Left ventricle myocardium superior (tissue), 1 donor: ENCODE results near the gene GSK3B. TPM values are rescaled to one million over a fixed set of nuclear protein-coding genes. Genes with fewer than 3 reads are reported as not detected.
"Not testable (repeated sequence)": the region's sequence is repeated elsewhere in the genome, so short reads cannot be mapped to it uniquely, and the experiment has no call there.

Source experiments
- ATAC-seq: fragments of 200-7000 bp; cut with Tn5 transposase; one replicate; pipeline ENCODE4 v1.9.1; 2020; ENCODE audit warnings: mild to moderate bottlenecking, moderate library complexity
- DNase-seq: peaks from one replicate; pipeline ENCODE4 v3.0.0-alpha.2; 2020
- intact Hi-C: fragments of 100-400 bp; cut with micrococcal nuclease; formaldehyde crosslinking; loops from one replicate; pipeline ENCODE4 v1.11.0; 2022
- total RNA-seq: library from RNA; stranded (reverse); fragmentation: NEBNext Ultra II Directional; extraction: Animal tissue kit (Norgen Biotek cat#: 25700); gene quantifications from one replicate; pipeline ENCODE4 v1.2.1, GENCODE V29; 2021
- donor health status: DM: no; HTN: yes; CAD: no; lungs with severe emphysema.

Gene GSK3B
- total RNA-seq, 1 donor from 2014 or later = 45.7 TPM

- ATAC-seq (peak; percentile 69), DNase-seq (no peak)
- intact Hi-C loops = no loop called here
These were observed 65.8 kb downstream of the GSK3B start for GRCh38 chr3:120028271-120029047.

GRCh38 chr3:120027226-120027625, 67.0 kb downstream of the GSK3B start:
- no peak for ATAC-seq
- DNase-seq = no peak
- intact Hi-C loops = no loop called here

- intact Hi-C loops = no loop called here
- DNase-seq (no peak), ATAC-seq (no peak)
These were observed 68.7 kb downstream of the GSK3B start for GRCh38 chr3:120025520-120025919.

- intact Hi-C loops = no loop called here
- no peak for ATAC-seq
- DNase-seq = no peak
These were observed 70.1 kb downstream of the GSK3B start for GRCh38 chr3:120024103-120024502.

- intact Hi-C loops = no loop called here
- DNase-seq = no peak
- no peak for ATAC-seq
These were observed 71.5 kb downstream of the GSK3B start for GRCh38 chr3:120022729-120023128.

GRCh38 chr3:120021523-120021922, 72.7 kb downstream of the GSK3B start:
- DNase-seq (no peak), ATAC-seq (no peak)
- intact Hi-C loops = no loop called here

- DNase-seq (no peak), ATAC-seq (no peak)
- intact Hi-C loops = no loop called here
These were observed 75.9 kb downstream of the GSK3B start for GRCh38 chr3:120018299-120018698.

GRCh38 chr3:120017692-120018091, 76.6 kb downstream of the GSK3B start:
- no peak for ATAC-seq
- DNase-seq = no peak

GRCh38 chr3:120013481-120013880, 80.8 kb downstream of the GSK3B start:
- ATAC-seq = peak; percentile 61
- DNase-seq = no peak
- intact Hi-C loops = no loop called here

More at GRCh38 chr3:120017692-120018091, 76.6 kb downstream of the GSK3B start:
- intact Hi-C loops = no loop called here

- ATAC-seq, DNase-seq, intact Hi-C loops: not testable (repeated sequence)
These were observed 88.5 kb downstream of the GSK3B start for GRCh38 chr3:120005741-120006140.

- ATAC-seq, DNase-seq, intact Hi-C loops: not testable (repeated sequence)
These were observed 90.2 kb downstream of the GSK3B start for GRCh38 chr3:120004008-120004498.

- DNase-seq (no peak), ATAC-seq (no peak)
- intact Hi-C loops = no loop called here
These were observed 96.1 kb downstream of the GSK3B start for GRCh38 chr3:119998166-119998565.

GRCh38 chr3:119990888-119991287, 103.4 kb downstream of the GSK3B start:
- intact Hi-C loops = no loop called here
- DNase-seq (no peak), ATAC-seq (no peak)

GRCh38 chr3:119989981-119990655, 104.1 kb downstream of the GSK3B start:
- intact Hi-C loops = no loop called here
- ATAC-seq (no peak), DNase-seq (no peak)

GRCh38 chr3:119986812-119987211, 107.4 kb downstream of the GSK3B start:
- ATAC-seq, DNase-seq, intact Hi-C loops: not testable (repeated sequence)

GRCh38 chr3:119981386-119981785, 112.9 kb downstream of the GSK3B start:
- ATAC-seq = no peak
- intact Hi-C loops = no loop called here
- DNase-seq = no peak

- ATAC-seq = peak; percentile 76
- intact Hi-C loops = no loop called here
- DNase-seq = peak; percentile 47
These were observed 115.6 kb downstream of the GSK3B start for GRCh38 chr3:119978554-119979208.

- ATAC-seq = peak; percentile 78
- intact Hi-C loops = no loop called here
- no peak for DNase-seq
These were observed 116.9 kb downstream of the GSK3B start for GRCh38 chr3:119977353-119977752.

GRCh38 chr3:119976214-119976613, 118.0 kb downstream of the GSK3B start:
- DNase-seq = no peak
- intact Hi-C loops = no loop called here
- ATAC-seq = no peak

- DNase-seq (no peak), ATAC-seq (no peak)
- intact Hi-C loops = no loop called here
These were observed 119.6 kb downstream of the GSK3B start for GRCh38 chr3:119974656-119975055.
